Measurements from ENCODE around the gene JPT1. TPM values are rescaled to one million over a fixed set of nuclear protein-coding genes. Genes with fewer than 3 reads are reported as not detected.
"Not testable (repeated sequence)": the region's sequence is repeated elsewhere in the genome, so short reads cannot be mapped to it uniquely, and the experiment has no call there.

JPT1 gene
- total RNA-seq, 1 donor from 2014 or later: 642 TPM

- no peak for DNase-seq
- Mint-ChIP-seq H3K36me3 (ENCODE audit: unreplicated experiment) (no peaks in the 10 kb centered on the region), H3K27me3 (ENCODE audit: unreplicated experiment) (no peaks in the 10 kb centered on the region), H3K4me3 (ENCODE audit: unreplicated experiment) (no peak overlapping the region), H3K27ac (ENCODE audit: unreplicated experiment) (no peak overlapping the region), H3K9me3 (ENCODE audit: unreplicated experiment) (peaks cover 2% of the 10 kb centered on the region), H3K4me1 (ENCODE audit: low read depth, unreplicated experiment) (no peaks in the 10 kb centered on the region)
- TF ChIP-seq CTCF (IDR thresholded peaks at IDR 0.05; ENCODE audit: partially characterized antibody, unreplicated experiment): no peak
These were observed 19.2 kb upstream of the JPT1 start for GRCh38 chr17:75173526-75173925.

GRCh38 chr17:75168998-75169397, 14.7 kb upstream of the JPT1 start:
- DNase-seq: no peak
- no peaks in the 10 kb centered on the region for H3K27me3 Mint-ChIP-seq (ENCODE audit: unreplicated experiment)
- H3K4me3 Mint-ChIP-seq (ENCODE audit: unreplicated experiment): no peak overlapping the region
- H3K4me1 Mint-ChIP-seq (ENCODE audit: low read depth, unreplicated experiment): no peaks in the 10 kb centered on the region
- H3K27ac Mint-ChIP-seq (ENCODE audit: unreplicated experiment): no peak overlapping the region
- no peaks in the 10 kb centered on the region for H3K36me3 Mint-ChIP-seq (ENCODE audit: unreplicated experiment)
- peaks cover 2% of the 10 kb centered on the region for H3K9me3 Mint-ChIP-seq (ENCODE audit: unreplicated experiment)
- no peak for TF ChIP-seq CTCF (IDR thresholded peaks at IDR 0.05; ENCODE audit: partially characterized antibody, unreplicated experiment)

- H3K27me3 Mint-ChIP-seq (ENCODE audit: unreplicated experiment); H3K4me3 Mint-ChIP-seq (ENCODE audit: unreplicated experiment); H3K9me3 Mint-ChIP-seq (ENCODE audit: unreplicated experiment); H3K36me3 Mint-ChIP-seq (ENCODE audit: unreplicated experiment); H3K27ac Mint-ChIP-seq (ENCODE audit: unreplicated experiment); DNase-seq; H3K4me1 Mint-ChIP-seq (ENCODE audit: low read depth, unreplicated experiment): not testable (repeated sequence)
These were observed 10.3 kb upstream of the JPT1 start for GRCh38 chr17:75164606-75165005.

GRCh38 chr17:75163074-75163473, 8.8 kb upstream of the JPT1 start:
- no peak for DNase-seq
- no peaks in the 10 kb centered on the region for H3K4me1 Mint-ChIP-seq (ENCODE audit: low read depth, unreplicated experiment)
- no peak overlapping the region for H3K27ac Mint-ChIP-seq (ENCODE audit: unreplicated experiment)
- H3K9me3 Mint-ChIP-seq (ENCODE audit: unreplicated experiment): peaks cover 1% of the 10 kb centered on the region
- no peaks in the 10 kb centered on the region for H3K27me3 Mint-ChIP-seq (ENCODE audit: unreplicated experiment)
- H3K4me3 Mint-ChIP-seq (ENCODE audit: unreplicated experiment): no peak overlapping the region
- no peaks in the 10 kb centered on the region for H3K36me3 Mint-ChIP-seq (ENCODE audit: unreplicated experiment)
- TF ChIP-seq CTCF (IDR thresholded peaks at IDR 0.05; ENCODE audit: partially characterized antibody, unreplicated experiment): no peak

- Mint-ChIP-seq H3K9me3 (ENCODE audit: unreplicated experiment) (peaks cover 3% of the 10 kb centered on the region), H3K27ac (ENCODE audit: unreplicated experiment) (no peak overlapping the region)
These were observed 5.9 kb upstream of the JPT1 start for GRCh38 chr17:75160211-75160610.

More at GRCh38 chr17:75160211-75160610, 5.9 kb upstream of the JPT1 start:
- H3K36me3 Mint-ChIP-seq (ENCODE audit: unreplicated experiment): no peaks in the 10 kb centered on the region
- no peak for DNase-seq
- no peak for TF ChIP-seq CTCF (IDR thresholded peaks at IDR 0.05; ENCODE audit: partially characterized antibody, unreplicated experiment)
- peaks cover 2% of the 10 kb centered on the region for H3K27me3 Mint-ChIP-seq (ENCODE audit: unreplicated experiment)
- no peaks in the 10 kb centered on the region for H3K4me1 Mint-ChIP-seq (ENCODE audit: low read depth, unreplicated experiment)
- no peak overlapping the region for H3K4me3 Mint-ChIP-seq (ENCODE audit: unreplicated experiment)
